GM18867 (cell line): ENCODE measurements around the gene SPAG16.
A peak's percentile ranks its signal among the peaks of the same experiment; 100 is the strongest.

Source experiments
- ATAC-seq: cut with Tn5 transposase; IDR thresholded peaks from one replicate; pipeline ENCODE4 v1.9.1; 2021; ENCODE audit warnings: mild to moderate bottlenecking, moderate library complexity; ENCODE audit not compliant: unreplicated experiment

The SPAG16 gene

GRCh38 chr2:213787869-213788268, 503.6 kb downstream of the SPAG16 start:
- ATAC-seq = peak; percentile 86

- no peak for ATAC-seq
Observed at GRCh38 chr2:213789940-213790339, 505.7 kb downstream of the SPAG16 start.

- no peak for ATAC-seq
Observed at GRCh38 chr2:213792045-213792444, 507.8 kb downstream of the SPAG16 start.

- ATAC-seq = peak; percentile 45
Observed at GRCh38 chr2:213806125-213806726, 522.0 kb downstream of the SPAG16 start.

GRCh38 chr2:213816583-213816982, 532.3 kb downstream of the SPAG16 start:
- ATAC-seq = no peak

- ATAC-seq = no peak
Observed at GRCh38 chr2:213818436-213818835, 534.2 kb downstream of the SPAG16 start.

GRCh38 chr2:213834331-213834730, 550.1 kb downstream of the SPAG16 start:
- ATAC-seq = no peak

- ATAC-seq = no peak
Observed at GRCh38 chr2:213834746-213835145, 550.5 kb downstream of the SPAG16 start.

GRCh38 chr2:213846856-213847255, 562.6 kb downstream of the SPAG16 start:
- ATAC-seq = no peak

- no peak for ATAC-seq
Observed at GRCh38 chr2:213847316-213847715, 563.1 kb downstream of the SPAG16 start.

GRCh38 chr2:213848631-213849030, 564.4 kb downstream of the SPAG16 start:
- no peak for ATAC-seq

GRCh38 chr2:213861638-213862037, 577.4 kb downstream of the SPAG16 start:
- no peak for ATAC-seq

GRCh38 chr2:213862407-213863076, 578.3 kb downstream of the SPAG16 start:
- ATAC-seq = no peak

- ATAC-seq = no peak
Observed at GRCh38 chr2:213863541-213863940, 579.3 kb downstream of the SPAG16 start.

GRCh38 chr2:213868526-213868925, 584.3 kb downstream of the SPAG16 start:
- no peak for ATAC-seq

GRCh38 chr2:213885485-213885884, 601.2 kb downstream of the SPAG16 start:
- ATAC-seq = no peak

GRCh38 chr2:213914510-213914909, 630.2 kb downstream of the SPAG16 start:
- ATAC-seq = no peak

- no peak for ATAC-seq
Observed at GRCh38 chr2:213920014-213920413, 635.8 kb downstream of the SPAG16 start.

GRCh38 chr2:213923543-213923942, 639.3 kb downstream of the SPAG16 start:
- no peak for ATAC-seq

GRCh38 chr2:213934560-213934959, 650.3 kb downstream of the SPAG16 start:
- ATAC-seq = peak; percentile 99

GRCh38 chr2:213958086-213958485, 673.8 kb downstream of the SPAG16 start:
- ATAC-seq = no peak

GRCh38 chr2:213959589-213959988, 675.3 kb downstream of the SPAG16 start:
- ATAC-seq = no peak

GRCh38 chr2:213971536-213971935, 687.3 kb downstream of the SPAG16 start:
- no peak for ATAC-seq
